ENCODE results near the gene FANCG.

DNA sequence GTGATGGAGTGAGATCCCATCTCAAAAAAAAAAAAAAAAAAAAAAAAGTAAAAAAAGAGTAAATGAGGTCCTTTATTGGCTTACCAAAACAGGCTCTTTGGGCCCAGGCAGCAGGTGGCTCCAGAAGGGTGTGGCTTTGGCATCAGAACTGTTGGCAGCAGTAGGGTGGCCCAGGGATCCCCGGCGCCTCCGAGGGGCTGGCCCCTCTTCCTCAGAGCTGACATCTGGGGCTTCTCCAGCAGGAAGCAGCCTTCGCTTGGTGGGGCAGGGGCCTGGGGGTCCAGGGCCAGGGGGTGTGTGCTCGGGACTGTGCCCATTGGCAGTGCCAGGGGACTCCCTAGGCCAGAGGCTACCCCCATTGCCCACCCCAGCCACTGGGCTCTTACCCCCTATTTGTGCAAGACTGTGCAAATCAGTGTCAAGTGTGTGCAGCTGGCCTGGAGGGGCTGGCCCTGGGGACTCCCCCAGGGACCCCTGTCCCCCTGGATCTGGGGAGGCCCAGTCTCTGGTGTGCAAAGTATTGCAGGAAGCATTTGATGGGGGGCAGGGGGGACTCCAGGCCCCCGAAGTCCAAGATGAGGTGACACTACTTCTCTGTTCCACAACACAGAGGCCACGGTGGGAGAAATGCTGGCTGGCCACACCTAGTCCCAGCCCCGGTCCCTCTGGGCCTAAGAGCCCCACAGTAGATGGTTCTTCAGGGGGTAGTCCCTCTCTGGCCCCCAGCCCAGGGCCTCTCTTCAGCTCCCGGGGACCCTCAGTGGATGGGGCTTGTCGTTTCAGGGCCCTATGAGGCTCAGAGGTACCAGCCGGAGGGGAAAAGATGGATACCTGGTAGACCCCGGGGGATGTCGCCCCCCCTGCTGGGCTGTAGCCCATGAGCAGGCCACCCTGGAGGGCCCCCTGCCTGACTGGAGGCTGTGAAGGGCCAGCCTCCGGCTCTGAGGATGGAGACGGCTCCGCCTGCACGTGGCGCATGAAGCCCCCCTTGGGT is 27.9 kb upstream of the FANCG start:
- TF ChIP-seq, protein P1, sequence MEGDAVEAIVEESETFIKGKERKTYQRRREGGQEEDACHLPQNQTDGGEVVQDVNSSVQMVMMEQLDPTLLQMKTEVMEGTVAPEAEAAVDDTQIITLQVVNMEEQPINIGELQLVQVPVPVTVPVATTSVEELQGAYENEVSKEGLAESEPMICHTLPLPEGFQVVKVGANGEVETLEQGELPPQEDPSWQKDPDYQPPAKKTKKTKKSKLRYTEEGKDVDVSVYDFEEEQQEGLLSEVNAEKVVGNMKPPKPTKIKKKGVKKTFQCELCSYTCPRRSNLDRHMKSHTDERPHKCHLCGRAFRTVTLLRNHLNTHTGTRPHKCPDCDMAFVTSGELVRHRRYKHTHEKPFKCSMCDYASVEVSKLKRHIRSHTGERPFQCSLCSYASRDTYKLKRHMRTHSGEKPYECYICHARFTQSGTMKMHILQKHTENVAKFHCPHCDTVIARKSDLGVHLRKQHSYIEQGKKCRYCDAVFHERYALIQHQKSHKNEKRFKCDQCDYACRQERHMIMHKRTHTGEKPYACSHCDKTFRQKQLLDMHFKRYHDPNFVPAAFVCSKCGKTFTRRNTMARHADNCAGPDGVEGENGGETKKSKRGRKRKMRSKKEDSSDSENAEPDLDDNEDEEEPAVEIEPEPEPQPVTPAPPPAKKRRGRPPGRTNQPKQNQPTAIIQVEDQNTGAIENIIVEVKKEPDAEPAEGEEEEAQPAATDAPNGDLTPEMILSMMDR (IDR thresholded peaks at IDR 0.05): no peak
- TF ChIP-seq SIN3A (IDR thresholded peaks at IDR 0.05; ENCODE audit: borderline replicate concordance, insufficient read depth, low read depth, low read length) (no peak), TCF7L2 (IDR thresholded peaks at IDR 0.05; ENCODE audit: low read depth, low read length) (no peak)

All from Panc1 (cell line).